GM12878 (cell line): Measurements from ENCODE around the gene SLCO6A1. TPM values are rescaled to one million over a fixed set of nuclear protein-coding genes. Genes with fewer than 3 reads are reported as not detected.

Experiments used
- ATAC-seq: fragments of 200-7000 bp; cut with Tn5 transposase; 3 replicates; pipeline ENCODE4 v1.9.1; 2020; ENCODE audit warnings: mild to moderate bottlenecking, moderate library complexity
- BruUV-seq: library from RNA; stranded (reverse); fragments of 400-500 nt; replicated peaks from 2 replicates; lab custom pipeline; 2021; lab: Mats Ljungman, UMichigan
- CTCF ChIA-PET: fragments of 300-600 bp; sonication (Branson Sonifier 250); formaldehyde crosslinking; extraction: SDS; loops from one replicate; lab custom pipeline; 2021; ENCODE audit warnings: inconsistent platforms; lab: Yijun Ruan, JAX
- POLR2A ChIA-PET: fragments of 350-600 bp; formaldehyde crosslinking; extraction: SDS; loops from one replicate; lab custom pipeline; 2021; ENCODE audit warnings: inconsistent platforms; lab: Charles Lee
- RAD21 ChIA-PET: fragments of 300-600 bp; sonication (Branson Sonifier 250); formaldehyde crosslinking; loops from one replicate; lab custom pipeline; 2023; ENCODE audit warnings: antibody characterized with exemption; ENCODE audit not compliant: unreplicated experiment; lab: Charles Lee
- SMC1A ChIA-PET: fragments of 300-600 bp; sonication (Branson Sonifier 250); formaldehyde crosslinking; loops from one replicate; lab custom pipeline; 2023; ENCODE audit not compliant: unreplicated experiment, uncharacterized antibody; lab: Charles Lee
- DNase-seq: peaks from one replicate; pipeline ENCODE4 v3.0.0-alpha.2; 2011; ENCODE audit warnings: low read depth, low spot score
- FAIRE-seq: peaks from 3 replicates; lab custom pipeline; 2011; peaks lifted over from hg19 to GRCh38; lab: Jason Lieb, UNC
- H2AFZ ChIP-seq: 2 replicates; pipeline ENCODE4 v1.6.0; 2011; ENCODE audit warnings: low read depth, low read length, control low read depth; ENCODE audit not compliant: control insufficient read depth
- H3K27ac ChIP-seq: 2 replicates; pipeline ENCODE4 v1.5.1; 2011; ENCODE audit warnings: control low read depth; ENCODE audit not compliant: control insufficient read depth, insufficient read depth
- H3K27me3 ChIP-seq, 2 experiments: replicated peaks in 1 of 2; 2 replicates each; pipeline versions ENCODE4 v1.6.0 to v1.6.1; 2011; ENCODE audit warnings: low read length in 1 of 2; ENCODE audit not compliant: control insufficient read depth in 2 of 2, insufficient read depth in 2 of 2
- H3K36me3 ChIP-seq, 2 experiments: 2 replicates each; pipeline ENCODE4 v1.5.1; 2011; ENCODE audit warnings: low read length in 1 of 2; ENCODE audit not compliant: control insufficient read depth in 2 of 2, insufficient read depth in 2 of 2
- H3K4me1 ChIP-seq: 2 replicates; pipeline ENCODE4 v1.6.1; 2011; ENCODE audit warnings: mild to moderate bottlenecking, low read length, moderate library complexity, mixed read lengths; ENCODE audit not compliant: control insufficient read depth, insufficient read depth
- H3K4me2 ChIP-seq: 2 replicates; pipeline ENCODE4 v1.6.0; 2011; ENCODE audit warnings: control low read depth; ENCODE audit not compliant: control insufficient read depth, insufficient read depth
- H3K4me3 ChIP-seq: fragments of 200-600 bp; sonication (generic); 2 replicates; pipeline ENCODE4 v1.5.1; 2016
- H3K79me2 ChIP-seq: 2 replicates; pipeline ENCODE4 v1.6.0; 2011; ENCODE audit warnings: low read length; ENCODE audit not compliant: control insufficient read depth, insufficient read depth
- H3K9ac ChIP-seq: 2 replicates; pipeline ENCODE4 v1.8.0; 2011; ENCODE audit warnings: low read length, control low read depth, mixed read lengths; ENCODE audit not compliant: control insufficient read depth, insufficient read depth
- H3K9me3 ChIP-seq: replicated peaks from 3 replicates; pipeline ENCODE4 v1.5.1; 2011; ENCODE audit warnings: mild to moderate bottlenecking, low read length; ENCODE audit not compliant: control insufficient read depth, insufficient read depth
- H4K20me1 ChIP-seq: 2 replicates; pipeline ENCODE4 v1.6.0; 2011; ENCODE audit not compliant: control insufficient read depth, insufficient read depth
- ATF2 ChIP-seq: IDR thresholded peaks from 2 replicates; pipeline ENCODE4 v1.6.1; 2012; ENCODE audit warnings: low read length, inconsistent platforms
- BCL11A ChIP-seq: IDR thresholded peaks from 2 replicates; pipeline ENCODE4 v1.6.1; 2011; ENCODE audit warnings: low read depth, low read length
- CBX5 ChIP-seq: sonication (generic); IDR thresholded peaks from 2 replicates; pipeline ENCODE4 v1.6.1; 2016; ENCODE audit warnings: low read depth, moderate library complexity, mild to moderate bottlenecking, inconsistent platforms
- HDAC2 ChIP-seq: fragments of 200-600 bp; sonication (generic); IDR thresholded peaks from 2 replicates; pipeline ENCODE4 v1.6.1; 2017
- HDAC6 ChIP-seq: fragments of 200-600 bp; sonication (generic); IDR thresholded peaks from one replicate; pipeline ENCODE4 v1.8.0; 2017; ENCODE audit warnings: antibody characterized with exemption; ENCODE audit not compliant: unreplicated experiment
- HDGF ChIP-seq: fragments of 450-650 bp; IDR thresholded peaks from 2 replicates; pipeline ENCODE4 v1.6.1; 2016; ENCODE audit warnings: antibody characterized with exemption
- MTA3 ChIP-seq: IDR thresholded peaks from 2 replicates; pipeline ENCODE4 v1.6.1; 2012; ENCODE audit warnings: low read length, inconsistent platforms, borderline replicate concordance
- TAF1 ChIP-seq: IDR thresholded peaks from 2 replicates; pipeline ENCODE4 v1.6.1; 2011; ENCODE audit warnings: mild to moderate bottlenecking, low read depth, low read length, borderline replicate concordance
- ZNF207 ChIP-seq: fragments of 450-650 bp; IDR thresholded peaks from 2 replicates; pipeline ENCODE4 v1.6.1; 2014; ENCODE audit warnings: antibody characterized with exemption, mild to moderate bottlenecking, borderline replicate concordance
- WGBS: methylation state at CpG from one replicate; pipeline ENCODE4 v1.1.6; 2016; ENCODE audit warnings: low lambda C conversion rate; ENCODE audit not compliant: insufficient replicate concordance, insufficient coverage; ENCODE audit errors: missing lambda C conversion rate; 5-methylcytosine and 5-hydroxymethylcytosine counted together
- in situ Hi-C: fragments of 300-500 bp; cut with MboI; formaldehyde crosslinking; loops from 9 replicates; pipeline ENCODE4 v1.14.3; 2018; ENCODE audit warnings: mixed read lengths
- intact Hi-C: fragments of 100-400 bp; cut with micrococcal nuclease; formaldehyde crosslinking; loops from one replicate; pipeline ENCODE4 v1.14.2; 2022; ENCODE audit not compliant: unreplicated experiment
- polyA plus RNA-seq, 11 experiments: library from polyadenylated mRNA; depleted of rRNA in 4 of 11; unstranded in 6 of 11; stranded (reverse) in 5 of 11; fragments of >200 nt; fragmentation: Nextera tagmentation in 4 of 11; fragmentation: Illumina TruSeq in 1 of 11; extraction: Ambion mirVana in 4 of 11; extraction: Trizol in 1 of 11; gene quantifications; 1 replicate in 1 of 11; 2 replicates in 10 of 11; pipeline versions ENCODE4 v1.2.1 to v1.2.3, GENCODE V29; 2011 to 2016; ENCODE audit warnings: inconsistent platforms in 2 of 11, missing spikeins in 2 of 11, low read depth in 1 of 11
- total RNA-seq, 4 experiments: library from RNA; depleted of rRNA in 3 of 4; stranded (reverse); fragments of >200 nt in 3 of 4; fragmentation: Illumina TruSeq in 1 of 4; extraction: Trizol in 1 of 4; gene quantifications; 2 replicates each; pipeline versions ENCODE4 v1.2.1 to v1.2.3, GENCODE V29; 2013 to 2021

SLCO6A1 gene
- total and polyA plus RNA-seq, 10 of the 15 experiments (the other 5 are each of a cell fraction or from before 2014, with no cell fraction given) = not detected

- CTCF ChIA-PET = no interaction called here
- no TSS peak for BruUV-seq
- no peak for ATAC-seq
- H3K27ac ChIP-seq = no peak overlapping the region
- FAIRE-seq = no peak
- H3K4me1 ChIP-seq = no peaks in the 10 kb centered on the region
- H2AFZ ChIP-seq = no peak overlapping the region
- WGBS = 0% methylated on average over 2 of the region's 2 CpGs
- no peaks in the 10 kb centered on the region for H3K79me2 ChIP-seq
- no peaks in the 10 kb centered on the region for H4K20me1 ChIP-seq
- POLR2A ChIA-PET = no interaction called here
- H3K36me3 ChIP-seq = no peaks in the 10 kb centered on the region
- TF ChIP-seq ATF2 = no peak
- no peak for TF ChIP-seq ZNF207
- TF ChIP-seq HDAC6 = no peak
- no peak for TF ChIP-seq MTA3
- no peak for TF ChIP-seq BCL11A
- TF ChIP-seq CBX5 = no peak
- TF ChIP-seq HDAC2 = no peak
- TF ChIP-seq TAF1 = no peak
- TF ChIP-seq HDGF = no peak
- TF ChIP-seq, all 136 proteins: peak for 0
- Histone ChIP-seq H3K9ac (no peak overlapping the region), H3K9me3 (no peaks in the 10 kb centered on the region), H3K4me3 (no peak overlapping the region), H3K4me2 (no peak overlapping the region), H3K27me3 (no peaks in the 10 kb centered on the region)
- in situ Hi-C loops = no loop called here
- intact Hi-C loops = no loop called here
- ChIA-PET RAD21 (no interaction called here), SMC1A (no interaction called here)
- no peak for DNase-seq
Observed at GRCh38 chr5:102388235-102388634, 110.6 kb downstream of the SLCO6A1 start.
